ENCODE measurements around the gene LCE4A. TPM values are rescaled to one million over a fixed set of nuclear protein-coding genes. Genes with fewer than 3 reads are reported as not detected.

LCE4A gene
- total and polyA plus RNA-seq, 5 donors from 2014 or later, result not detected

DNA sequence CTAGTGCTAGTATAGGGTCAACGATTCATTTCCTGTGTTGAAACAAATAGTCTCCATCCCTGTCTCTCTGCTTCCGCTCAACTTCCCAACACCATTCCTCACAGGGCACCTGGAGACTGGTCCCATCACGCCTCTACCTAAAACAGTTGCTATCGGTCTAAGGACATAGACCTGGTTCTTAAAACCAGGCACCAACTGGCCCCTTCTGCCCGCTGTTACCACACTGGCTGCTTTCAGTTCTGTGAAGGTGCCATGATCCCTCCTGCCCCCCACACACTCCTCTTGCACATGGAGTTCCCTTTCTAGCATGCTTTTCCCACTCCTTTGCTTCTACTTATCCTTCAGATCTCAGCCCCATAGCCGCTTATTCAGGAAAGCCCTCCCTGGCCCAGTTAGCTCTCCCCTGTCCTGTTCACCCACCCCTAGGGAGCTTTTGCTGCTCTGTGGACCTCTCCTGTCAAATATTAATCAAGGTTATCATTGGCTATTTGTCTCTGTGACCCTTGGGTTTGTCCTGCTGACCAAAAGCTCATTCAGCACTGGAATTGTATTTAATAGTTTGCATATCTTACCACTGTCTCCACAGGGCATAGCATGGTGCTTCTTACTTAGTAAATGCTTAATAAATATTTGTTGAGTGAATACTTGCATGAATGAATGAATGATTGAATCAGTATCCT, 37.9 kb downstream of the LCE4A start:
- DNase-seq (no peak), ATAC-seq (ENCODE audit: low read depth in 2 of 2) (no peak)
- no peaks in the 10 kb centered on the region for H3K36me3 Mint-ChIP-seq
- H3K27me3 ChIP-seq (ENCODE audit: control insufficient read depth, insufficient read depth, low read length), result peaks cover 7% of the 10 kb centered on the region
- H3K27ac Mint-ChIP-seq, result no peak overlapping the region
- H3K27me3 Mint-ChIP-seq, result peaks cover 16% of the 10 kb centered on the region
- peaks cover 0 to 6% (median 0%) of the 10 kb centered on the region in 7 donors for H3K9me3 Mint-ChIP-seq
- H3K4me3 ChIP-seq (ENCODE audit: low read depth, low read length), result no peak overlapping the region
- no peaks in the 10 kb centered on the region for H3K9me3 ChIP-seq (ENCODE audit: control insufficient read depth in 2 of 2, low read length in 2 of 2)
- H3K27ac ChIP-seq (ENCODE audit: insufficient read depth, low read length, poor library complexity, severe bottlenecking), result no peak overlapping the region
- H3K4me3 Mint-ChIP-seq, result no peak overlapping the region
- H3K4me1 ChIP-seq (ENCODE audit: control insufficient read depth, insufficient read depth, low read length, poor library complexity, severe bottlenecking), result no peaks in the 10 kb centered on the region
- H3K36me3 ChIP-seq (ENCODE audit: control insufficient read depth, insufficient read depth, low read length), result no peaks in the 10 kb centered on the region
- no peaks in the 10 kb centered on the region for H3K4me1 Mint-ChIP-seq

DNA sequence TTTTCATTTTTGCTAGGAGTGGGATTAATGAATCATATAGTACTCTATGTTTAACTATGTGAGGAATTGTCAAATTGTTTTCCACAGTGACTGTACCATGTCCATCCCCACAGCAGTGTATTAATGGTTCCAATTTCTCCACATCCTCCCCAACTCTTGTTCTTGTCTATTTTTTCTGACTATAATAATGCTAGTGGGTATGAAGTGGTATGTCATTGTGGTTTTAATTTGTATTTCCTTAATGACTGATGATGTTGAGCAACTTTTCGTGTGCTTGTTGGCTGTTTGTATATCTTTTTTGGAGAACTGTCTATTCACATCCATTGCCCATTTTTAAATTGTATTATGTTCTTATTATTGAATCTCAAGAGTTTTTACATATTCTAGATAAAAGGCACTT, 39.9 kb downstream of the LCE4A start:
- no peaks in the 10 kb centered on the region for H3K4me1 ChIP-seq (ENCODE audit: control insufficient read depth, insufficient read depth, low read length, poor library complexity, severe bottlenecking)
- H3K27ac ChIP-seq (ENCODE audit: insufficient read depth, low read length, poor library complexity, severe bottlenecking), result no peak overlapping the region
- DNase-seq (no peak), ATAC-seq (ENCODE audit: low read depth in 2 of 2) (no peak)
- H3K36me3 Mint-ChIP-seq, result no peaks in the 10 kb centered on the region
- H3K9me3 Mint-ChIP-seq, result peaks cover 0 to 4% (median 0%) of the 10 kb centered on the region in 7 donors
- H3K27me3 ChIP-seq (ENCODE audit: control insufficient read depth, insufficient read depth, low read length), result peaks cover 7% of the 10 kb centered on the region
- no peak overlapping the region for H3K27ac Mint-ChIP-seq
- H3K9me3 ChIP-seq (ENCODE audit: control insufficient read depth in 2 of 2, low read length in 2 of 2), result no peaks in the 10 kb centered on the region
- peaks cover 14% of the 10 kb centered on the region for H3K27me3 Mint-ChIP-seq
- no peaks in the 10 kb centered on the region for H3K36me3 ChIP-seq (ENCODE audit: control insufficient read depth, insufficient read depth, low read length)
- no peaks in the 10 kb centered on the region for H3K4me1 Mint-ChIP-seq
- no peak overlapping the region for H3K4me3 ChIP-seq (ENCODE audit: low read depth, low read length)
- no peak overlapping the region for H3K4me3 Mint-ChIP-seq

DNA sequence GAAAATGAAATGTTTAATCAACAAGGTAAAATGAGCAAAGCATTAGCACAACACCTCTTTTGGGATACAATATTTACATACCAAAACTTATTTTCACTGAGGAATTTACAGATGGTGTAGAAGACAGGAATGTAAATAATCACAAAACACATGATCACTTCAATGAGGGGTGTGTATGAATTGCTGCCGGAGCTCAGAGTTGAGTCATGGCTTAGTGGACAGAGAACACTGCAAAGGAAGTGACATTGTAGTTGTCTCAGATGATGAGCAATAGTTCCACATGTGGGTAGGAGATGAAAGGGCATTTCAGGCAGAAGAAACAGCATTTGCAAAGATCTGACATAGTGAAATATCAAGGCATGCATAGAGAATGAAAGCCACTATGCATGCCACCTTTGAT, 44.3 kb downstream of the LCE4A start:
- no peaks in the 10 kb centered on the region for H3K36me3 ChIP-seq (ENCODE audit: control insufficient read depth, insufficient read depth, low read length)
- H3K36me3 Mint-ChIP-seq, result no peaks in the 10 kb centered on the region
- peaks cover 0 to 4% (median 0%) of the 10 kb centered on the region in 7 donors for H3K9me3 Mint-ChIP-seq
- ATAC-seq (ENCODE audit: low read depth in 2 of 2), result no peak
- peaks cover 11% of the 10 kb centered on the region for H3K27me3 Mint-ChIP-seq
- H3K27me3 ChIP-seq (ENCODE audit: control insufficient read depth, insufficient read depth, low read length), result peaks cover 9% of the 10 kb centered on the region
- H3K9me3 ChIP-seq (ENCODE audit: control insufficient read depth in 2 of 2, low read length in 2 of 2), result no peaks in the 10 kb centered on the region
- H3K4me1 ChIP-seq (ENCODE audit: control insufficient read depth, insufficient read depth, low read length, poor library complexity, severe bottlenecking), result no peaks in the 10 kb centered on the region
- no peak for DNase-seq
- no peak overlapping the region for H3K4me3 ChIP-seq (ENCODE audit: low read depth, low read length)
- H3K27ac Mint-ChIP-seq, result no peak overlapping the region
- no peak overlapping the region for H3K4me3 Mint-ChIP-seq
- H3K4me1 Mint-ChIP-seq, result no peaks in the 10 kb centered on the region
- H3K27ac ChIP-seq (ENCODE audit: insufficient read depth, low read length, poor library complexity, severe bottlenecking), result no peak overlapping the region

DNA sequence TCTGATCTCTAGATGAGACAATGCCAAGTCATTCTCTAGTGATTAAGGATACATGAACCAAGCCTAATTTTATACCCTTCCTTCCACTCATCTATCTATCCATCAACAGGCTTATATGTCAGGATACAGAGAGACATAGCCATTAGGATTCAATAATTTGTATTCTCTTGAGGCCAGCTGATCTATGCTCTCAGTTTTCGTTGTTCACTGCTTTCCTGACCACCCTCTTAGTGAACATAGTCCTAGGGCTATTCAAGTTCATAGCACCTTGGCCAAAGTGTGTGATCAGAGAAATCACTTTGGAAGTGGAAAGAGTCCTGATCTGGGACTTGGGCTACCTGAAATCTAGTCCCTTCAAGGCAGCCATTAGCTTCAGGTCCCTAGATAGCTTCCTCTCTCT, 45.6 kb downstream of the LCE4A start:
- H3K9me3 Mint-ChIP-seq, result peaks cover 0 to 4% (median 0%) of the 10 kb centered on the region in 7 donors
- no peak overlapping the region for H3K27ac Mint-ChIP-seq
- no peaks in the 10 kb centered on the region for H3K9me3 ChIP-seq (ENCODE audit: control insufficient read depth in 2 of 2, low read length in 2 of 2)
- H3K4me1 Mint-ChIP-seq, result no peaks in the 10 kb centered on the region
- no peaks in the 10 kb centered on the region for H3K4me1 ChIP-seq (ENCODE audit: control insufficient read depth, insufficient read depth, low read length, poor library complexity, severe bottlenecking)
- H3K4me3 Mint-ChIP-seq, result no peak overlapping the region
- no peaks in the 10 kb centered on the region for H3K36me3 ChIP-seq (ENCODE audit: control insufficient read depth, insufficient read depth, low read length)
- peaks cover 5% of the 10 kb centered on the region for H3K27me3 Mint-ChIP-seq
- ATAC-seq (ENCODE audit: low read depth in 2 of 2) (no peak), DNase-seq (no peak)
- H3K27ac ChIP-seq (ENCODE audit: insufficient read depth, low read length, poor library complexity, severe bottlenecking), result no peak overlapping the region
- no peaks in the 10 kb centered on the region for H3K36me3 Mint-ChIP-seq
- H3K4me3 ChIP-seq (ENCODE audit: low read depth, low read length), result no peak overlapping the region
- peaks cover 7% of the 10 kb centered on the region for H3K27me3 ChIP-seq (ENCODE audit: control insufficient read depth, insufficient read depth, low read length)

DNA sequence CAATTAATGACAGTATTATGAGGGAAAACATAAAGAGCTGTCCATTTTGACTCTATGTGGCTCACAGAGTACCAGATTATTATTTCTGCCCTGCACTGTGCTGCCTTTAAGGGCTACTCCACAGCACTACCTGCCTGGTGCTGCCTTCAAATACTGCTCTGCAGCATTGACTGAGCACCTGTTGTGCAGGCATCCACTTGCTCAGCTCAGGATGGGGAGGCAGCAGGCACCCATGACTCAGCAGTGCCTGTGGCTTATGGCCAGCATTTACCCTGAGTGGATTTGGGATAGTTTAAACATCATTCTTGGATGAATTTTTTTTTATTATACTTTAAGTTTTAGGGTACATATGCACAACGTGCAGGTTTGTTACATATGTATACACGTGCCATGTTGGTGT, 48.9 kb downstream of the LCE4A start:
- H3K4me3 Mint-ChIP-seq, result no peak overlapping the region
- DNase-seq (no peak), ATAC-seq (ENCODE audit: low read depth in 2 of 2) (no peak)
- H3K4me1 Mint-ChIP-seq, result no peaks in the 10 kb centered on the region
- Histone ChIP-seq H3K27ac (ENCODE audit: insufficient read depth, low read length, poor library complexity, severe bottlenecking) (no peak overlapping the region), H3K4me3 (ENCODE audit: low read depth, low read length) (no peak overlapping the region), H3K4me1 (ENCODE audit: control insufficient read depth, insufficient read depth, low read length, poor library complexity, severe bottlenecking) (no peaks in the 10 kb centered on the region), H3K9me3 (ENCODE audit: control insufficient read depth in 2 of 2, low read length in 2 of 2) (no peaks in the 10 kb centered on the region), H3K27me3 (ENCODE audit: control insufficient read depth, insufficient read depth, low read length) (peaks cover 3% of the 10 kb centered on the region), H3K36me3 (ENCODE audit: control insufficient read depth, insufficient read depth, low read length) (no peaks in the 10 kb centered on the region)
- H3K27me3 Mint-ChIP-seq, result peaks cover 9% of the 10 kb centered on the region
- H3K27ac Mint-ChIP-seq, result no peak overlapping the region
- peaks cover 0 to 2% (median 0%) of the 10 kb centered on the region in 7 donors for H3K9me3 Mint-ChIP-seq
- H3K36me3 Mint-ChIP-seq, result no peaks in the 10 kb centered on the region

DNA sequence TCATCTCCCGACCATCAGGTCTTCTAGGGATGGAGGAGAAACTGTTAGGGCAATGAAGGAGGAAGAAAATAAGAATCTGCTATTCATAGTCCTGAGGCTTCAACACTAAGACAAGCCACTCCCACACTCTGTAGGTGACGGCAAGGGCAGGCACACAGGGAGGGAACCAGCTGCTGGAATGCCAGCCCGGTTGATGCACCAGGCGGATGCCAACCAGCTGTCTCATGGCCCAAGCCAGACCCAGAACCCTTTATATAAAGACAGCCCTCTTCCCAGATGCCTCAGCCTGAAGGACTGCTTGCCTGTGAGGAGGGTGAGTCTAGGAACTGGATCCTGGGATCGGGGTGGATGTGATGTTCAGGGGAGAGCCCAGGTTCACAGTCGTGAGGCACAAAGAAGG, 49.8 kb downstream of the LCE4A start, which contains the start of gene KPRP:
Gene KPRP, plus strand, starts transcription at position 279 of the 400 bp plus-strand sequence. CDS start 1,564 bp downstream, outside the sequence.
- H3K27me3 Mint-ChIP-seq, result peaks cover 6% of the 10 kb centered on the region
- DNase-seq, result no peak
- no peak within 1 kb of the TSS for H3K4me3 Mint-ChIP-seq
- ATAC-seq (ENCODE audit: low read depth in 2 of 2), result no peak
- H3K27ac Mint-ChIP-seq, result peak within 1 kb of the TSS in 1 of 3 donors; percentile 45
- H3K9me3 Mint-ChIP-seq, result peaks cover 0 to 2% (median 0%) of the 10 kb centered on the region in 7 donors
- no peak within 1 kb of the TSS for H3K4me3 ChIP-seq (ENCODE audit: low read depth, low read length)
- H3K9me3 ChIP-seq (ENCODE audit: control insufficient read depth in 2 of 2, low read length in 2 of 2), result no peaks in the 10 kb centered on the region
- H3K36me3 ChIP-seq (ENCODE audit: control insufficient read depth, insufficient read depth, low read length), result no peaks in the 10 kb centered on the region
- H3K4me1 Mint-ChIP-seq, result no peaks in the 10 kb centered on the region
- no peaks in the 10 kb centered on the region for H3K4me1 ChIP-seq (ENCODE audit: control insufficient read depth, insufficient read depth, low read length, poor library complexity, severe bottlenecking)
- no peak within 1 kb of the TSS for H3K27ac ChIP-seq (ENCODE audit: insufficient read depth, low read length, poor library complexity, severe bottlenecking)
- peaks cover 3% of the 10 kb centered on the region for H3K27me3 ChIP-seq (ENCODE audit: control insufficient read depth, insufficient read depth, low read length)
- H3K36me3 Mint-ChIP-seq, result no peaks in the 10 kb centered on the region

DNA sequence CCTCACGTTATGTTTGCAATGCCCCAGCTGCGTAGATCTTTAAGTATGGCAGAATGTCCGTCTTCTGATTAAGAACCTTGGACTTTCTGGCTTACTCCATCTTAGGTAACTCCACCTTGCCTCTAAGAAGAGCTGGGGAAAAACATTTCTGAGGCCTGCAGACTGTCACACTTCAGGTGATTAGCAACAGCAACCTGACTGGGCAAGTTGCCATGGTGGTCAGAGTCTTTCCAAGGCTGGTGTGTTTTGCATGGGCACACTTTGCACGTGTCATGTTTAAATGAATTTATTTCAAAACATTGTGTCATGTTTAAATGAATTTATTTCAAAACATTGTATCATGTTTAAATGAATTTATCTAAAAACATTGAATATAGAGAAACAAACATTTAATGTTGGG, 50.7 kb downstream of the LCE4A start:
- Mint-ChIP-seq H3K4me1 (no peaks in the 10 kb centered on the region), H3K9me3 (peaks cover 0 to 5% (median 0%) of the 10 kb centered on the region in 7 donors), H3K36me3 (no peaks in the 10 kb centered on the region), H3K4me3 (no peak overlapping the region), H3K27ac (no peak overlapping the region), H3K27me3 (peaks cover 9% of the 10 kb centered on the region)
- Histone ChIP-seq H3K9me3 (ENCODE audit: control insufficient read depth in 2 of 2, low read length in 2 of 2) (no peaks in the 10 kb centered on the region), H3K4me3 (ENCODE audit: low read depth, low read length) (no peak overlapping the region), H3K27ac (ENCODE audit: insufficient read depth, low read length, poor library complexity, severe bottlenecking) (no peak overlapping the region), H3K27me3 (ENCODE audit: control insufficient read depth, insufficient read depth, low read length) (no peaks in the 10 kb centered on the region), H3K4me1 (ENCODE audit: control insufficient read depth, insufficient read depth, low read length, poor library complexity, severe bottlenecking) (no peaks in the 10 kb centered on the region), H3K36me3 (ENCODE audit: control insufficient read depth, insufficient read depth, low read length) (no peaks in the 10 kb centered on the region)
- ATAC-seq (ENCODE audit: low read depth in 2 of 2), result no peak
- no peak for DNase-seq
